HG02970 (cell line): ENCODE data around the gene SDSL.

Source experiments
- ATAC-seq: cut with Tn5 transposase; IDR thresholded peaks from one replicate; pipeline ENCODE4 v1.9.1; 2021; ENCODE audit warnings: mild to moderate bottlenecking, moderate library complexity, moderate number of reproducible peaks; ENCODE audit not compliant: unreplicated experiment, low FRiP score

The SDSL gene

DNA sequence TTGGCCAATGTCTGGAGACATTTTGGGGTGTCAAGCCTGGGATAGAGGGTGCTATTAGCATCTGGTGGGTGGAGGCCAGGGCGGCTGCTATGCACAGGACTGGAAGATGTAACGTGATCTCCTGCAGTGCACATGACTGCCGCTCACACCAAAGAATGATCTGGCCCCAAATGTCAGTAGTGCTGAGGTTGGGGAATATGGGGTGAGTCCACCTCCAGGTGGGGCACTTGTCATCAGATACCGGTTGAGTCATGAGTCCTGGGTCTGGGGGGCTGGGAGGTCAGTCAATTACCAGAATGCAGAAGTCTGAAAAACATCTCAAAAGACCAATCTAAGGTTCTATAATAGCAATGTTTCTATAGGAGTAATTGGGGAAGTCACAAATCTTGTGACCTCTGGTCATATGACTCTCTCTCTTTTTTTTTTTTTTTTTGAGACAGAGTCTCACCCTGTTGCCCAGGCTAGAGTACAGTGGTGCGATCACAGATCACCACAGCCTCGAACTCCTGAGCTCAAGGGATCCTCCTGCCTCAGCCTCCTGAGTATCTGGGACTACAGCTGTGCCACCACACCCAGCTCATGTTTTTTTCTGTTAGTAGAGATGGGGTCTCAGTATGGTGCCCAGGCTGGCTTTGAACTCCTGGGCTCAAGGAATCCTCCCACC is 6.0 kb upstream of the SDSL start:
- ATAC-seq, result no peak

- ATAC-seq, result no peak
These were observed 3.8 kb upstream of the SDSL start for GRCh38 chr12:113418213-113418879.

DNA sequence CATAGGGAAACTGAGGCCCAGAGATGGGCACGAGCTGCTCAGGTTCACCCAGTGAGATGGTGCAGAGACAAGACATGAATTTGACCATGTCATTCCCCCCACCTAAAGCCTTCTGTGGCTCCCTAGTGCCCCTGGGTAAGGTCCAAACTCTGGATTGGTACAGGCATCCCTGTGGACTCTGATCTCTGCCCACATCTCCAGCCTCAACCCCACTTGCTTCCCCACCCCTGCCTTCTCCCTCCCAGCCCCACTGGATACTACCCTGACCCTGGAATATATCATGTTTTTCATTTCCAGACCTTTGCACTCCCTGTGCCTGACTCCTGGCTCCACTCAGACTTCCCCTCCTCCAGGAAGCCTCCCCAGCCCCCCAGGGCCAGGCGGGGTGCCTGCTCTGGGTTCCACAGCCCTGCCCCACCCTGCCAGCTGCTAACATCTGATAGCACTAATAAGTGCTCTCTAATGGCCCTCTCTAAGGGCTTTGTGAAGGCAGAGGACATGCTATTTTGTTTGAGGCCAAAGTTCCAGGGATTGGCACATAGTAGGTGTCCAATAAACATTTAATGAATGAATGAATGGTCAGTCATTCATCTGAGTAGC is 1.1 kb upstream of the SDSL start:
- no peak for ATAC-seq

- no peak for ATAC-seq
These were observed 898 bp downstream of the SDSL start for GRCh38 chr12:113422886-113423669.

GRCh38 chr12:113424456-113424855 is 2.3 kb downstream of the SDSL start:
- ATAC-seq, result no peak

DNA sequence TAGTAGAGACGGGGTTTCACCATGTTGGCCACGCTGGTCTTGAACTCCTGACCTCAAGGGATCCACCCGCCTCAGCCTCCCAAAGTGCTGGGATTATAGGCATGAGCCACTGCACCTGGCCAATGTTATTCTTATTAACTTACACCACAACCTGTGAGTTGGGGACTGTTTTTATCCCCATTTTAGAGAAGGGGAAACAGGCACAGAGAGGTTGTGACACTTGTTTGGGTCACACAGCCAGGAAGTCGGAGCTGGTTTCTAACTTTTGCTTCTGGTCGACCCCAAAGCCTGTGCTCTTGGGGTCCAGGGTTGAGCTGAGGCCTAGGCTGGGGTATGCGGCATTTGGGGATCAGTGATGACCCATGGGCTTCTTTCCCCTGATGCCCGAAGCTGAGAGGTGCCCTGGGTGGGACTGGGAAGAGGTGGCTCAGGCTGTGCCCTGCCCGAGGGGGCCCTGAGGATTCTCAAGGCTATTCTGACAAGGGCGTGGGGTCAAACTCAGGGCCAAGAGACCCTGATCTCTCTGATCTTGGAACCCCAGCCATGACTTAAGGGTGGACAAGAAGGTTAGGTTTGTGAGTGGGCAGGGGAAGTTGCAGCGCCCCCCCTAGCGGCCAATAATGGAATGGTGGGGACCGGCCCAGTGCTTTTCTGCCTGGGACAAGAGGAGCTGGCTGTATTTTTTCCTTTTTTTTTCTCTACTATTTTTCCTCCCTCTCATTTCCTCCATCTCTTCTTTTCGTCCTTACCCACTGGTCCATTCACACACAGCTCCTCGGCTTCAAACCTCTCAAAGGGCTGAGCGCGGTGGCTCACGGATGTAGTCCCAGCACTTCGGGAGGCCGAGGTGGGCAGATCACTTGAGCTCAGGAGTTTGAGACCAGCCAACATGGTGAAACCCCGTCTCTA is 3.0 kb downstream of the SDSL start:
- no peak for ATAC-seq

- ATAC-seq, result no peak
These were observed 3.8 kb downstream of the SDSL start for GRCh38 chr12:113425960-113426453.

DNA sequence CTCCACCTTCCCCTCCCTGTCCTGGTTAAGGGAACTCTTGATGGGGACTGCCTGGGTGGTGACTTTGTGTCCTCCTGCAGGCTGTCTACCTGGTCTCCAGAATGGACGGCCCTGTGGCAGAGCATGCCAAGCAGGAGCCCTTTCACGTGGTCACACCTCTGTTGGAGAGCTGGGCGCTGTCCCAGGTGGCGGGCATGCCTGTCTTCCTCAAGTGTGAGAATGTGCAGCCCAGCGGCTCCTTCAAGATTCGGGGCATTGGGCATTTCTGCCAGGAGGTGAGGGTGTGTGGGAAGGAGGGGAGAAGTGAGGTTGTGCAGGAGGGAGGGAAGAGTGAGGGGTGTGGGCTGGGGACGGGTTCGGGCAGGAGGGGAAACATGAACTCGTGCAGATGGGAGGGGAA is 5.7 kb downstream of the SDSL start:
- no peak for ATAC-seq

- no peak for ATAC-seq
These were observed 6.3 kb downstream of the SDSL start for GRCh38 chr12:113428482-113428881.

GRCh38 chr12:113432986-113433385 is 10.8 kb downstream of the SDSL start:
- no peak for ATAC-seq

- no peak for ATAC-seq
These were observed 13.2 kb downstream of the SDSL start for GRCh38 chr12:113435367-113435766.

DNA sequence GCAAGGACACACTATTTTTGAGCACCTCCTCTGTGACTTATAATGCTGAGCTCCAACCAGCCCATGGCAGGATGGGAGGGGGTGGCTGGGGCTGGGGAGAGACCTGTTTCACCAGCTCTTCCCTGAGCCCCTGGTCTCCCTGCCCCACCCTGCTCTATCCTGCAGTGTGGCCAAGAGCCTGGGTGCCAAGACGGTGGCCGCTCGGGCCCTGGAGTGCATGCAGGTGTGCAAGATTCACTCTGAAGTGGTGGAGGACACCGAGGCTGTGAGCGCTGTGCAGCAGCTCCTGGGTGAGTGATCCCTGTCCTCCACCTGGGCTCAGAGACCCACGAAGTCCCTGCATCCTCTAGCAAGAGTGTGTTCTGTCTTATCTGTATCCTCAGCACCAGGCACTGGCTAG is 14.4 kb downstream of the SDSL start:
- ATAC-seq, result no peak

DNA sequence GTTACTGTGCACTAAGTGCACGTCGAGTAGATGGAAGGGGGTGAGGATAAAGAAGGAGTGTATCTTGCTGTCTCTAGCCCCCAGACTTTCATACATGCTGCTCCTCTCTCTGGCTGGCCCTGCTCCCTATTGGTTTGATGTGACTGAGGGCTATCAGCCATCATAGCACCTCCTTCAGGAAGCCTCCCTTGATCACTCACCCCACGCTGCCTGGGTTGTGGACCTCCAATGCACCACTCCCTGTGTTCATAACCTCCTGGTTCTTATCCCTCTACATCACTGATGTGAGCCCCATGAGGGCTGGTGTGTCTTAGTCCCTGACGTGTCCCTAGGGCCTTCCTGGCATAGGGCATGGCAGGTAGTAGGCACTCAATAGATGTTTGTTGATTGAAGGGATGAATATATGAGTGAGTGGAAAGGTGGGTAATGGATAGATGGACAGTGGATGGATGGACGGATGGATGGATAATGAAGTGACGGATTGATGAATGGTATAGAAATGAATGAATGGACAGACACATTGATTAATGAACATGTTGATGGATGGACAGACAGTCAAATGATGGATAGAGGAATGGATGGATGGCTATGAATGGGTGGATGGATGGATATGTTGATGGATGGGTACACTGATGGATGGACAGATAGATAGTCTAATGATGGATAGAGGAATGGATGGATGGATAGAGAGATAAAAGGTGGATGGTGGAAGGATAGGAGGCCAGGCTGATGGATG is 15.0 kb downstream of the SDSL start:
- no peak for ATAC-seq

- no peak for ATAC-seq
These were observed 15.5 kb downstream of the SDSL start for GRCh38 chr12:113437729-113438100.

GRCh38 chr12:113438523-113439300 is 16.5 kb downstream of the SDSL start:
- no peak for ATAC-seq

DNA sequence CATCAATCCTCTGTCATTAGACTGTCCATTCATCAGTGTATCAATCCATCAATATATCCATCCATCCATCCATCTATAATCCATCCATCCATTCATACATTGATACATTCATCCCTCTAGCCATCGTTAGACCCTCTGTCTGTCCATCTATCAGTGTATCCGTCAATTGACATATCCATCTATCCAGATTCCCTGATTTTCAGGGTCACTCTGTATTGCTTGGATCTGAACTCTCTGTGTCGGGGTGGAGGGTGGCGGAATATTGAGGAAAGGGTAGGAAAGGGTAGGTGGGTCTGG is 17.1 kb downstream of the SDSL start:
- ATAC-seq, result no peak

DNA sequence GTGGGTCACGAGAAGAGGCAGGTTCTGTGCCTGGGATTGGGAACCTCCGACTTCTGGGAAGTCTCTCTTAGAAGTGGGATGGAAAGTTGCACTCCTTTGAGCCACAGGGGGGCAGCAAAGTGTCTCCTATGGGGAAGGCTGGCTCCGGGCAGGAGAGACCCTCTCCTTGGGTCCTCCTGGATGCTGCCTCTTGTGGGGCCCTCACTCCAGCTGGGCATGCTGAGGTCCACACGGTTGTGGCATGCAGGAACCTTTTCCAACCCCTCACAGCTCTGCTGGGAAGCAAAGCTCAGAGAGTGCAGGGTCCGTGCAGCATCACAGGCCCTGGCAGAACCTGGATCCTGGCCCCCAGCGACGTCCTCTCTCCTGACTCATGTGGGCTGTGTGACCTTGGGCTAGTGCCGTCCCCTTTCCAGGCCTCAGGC is 17.4 kb downstream of the SDSL start:
- ATAC-seq, result no peak

DNA sequence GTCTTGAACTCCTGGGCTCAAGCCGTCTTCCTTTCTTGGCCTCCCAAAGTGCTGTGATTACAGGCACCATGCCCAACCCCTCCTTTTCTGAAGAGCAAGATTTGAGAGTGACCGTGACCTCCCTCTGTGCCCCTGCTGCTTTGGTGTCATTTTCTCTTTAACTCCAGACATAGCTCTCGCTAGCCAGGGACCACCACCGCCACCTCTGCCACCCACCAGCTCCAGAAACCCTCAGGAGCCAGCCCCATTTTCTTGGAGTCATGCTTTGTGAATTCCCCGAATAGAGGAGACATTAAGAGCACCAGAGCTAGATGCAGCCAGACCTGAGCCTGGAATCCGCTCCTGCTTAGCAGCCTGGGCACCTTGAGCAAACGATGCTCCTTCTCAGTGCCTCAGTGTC is 18.2 kb downstream of the SDSL start:
- no peak for ATAC-seq
